ENCODE data around the gene PANX1.
A peak's percentile ranks its signal among the peaks of the same experiment; 100 is the strongest.
"Not testable (repeated sequence)": the region's sequence is repeated elsewhere in the genome, so short reads cannot be mapped to it uniquely, and the experiment has no call there.

PANX1 gene

DNA sequence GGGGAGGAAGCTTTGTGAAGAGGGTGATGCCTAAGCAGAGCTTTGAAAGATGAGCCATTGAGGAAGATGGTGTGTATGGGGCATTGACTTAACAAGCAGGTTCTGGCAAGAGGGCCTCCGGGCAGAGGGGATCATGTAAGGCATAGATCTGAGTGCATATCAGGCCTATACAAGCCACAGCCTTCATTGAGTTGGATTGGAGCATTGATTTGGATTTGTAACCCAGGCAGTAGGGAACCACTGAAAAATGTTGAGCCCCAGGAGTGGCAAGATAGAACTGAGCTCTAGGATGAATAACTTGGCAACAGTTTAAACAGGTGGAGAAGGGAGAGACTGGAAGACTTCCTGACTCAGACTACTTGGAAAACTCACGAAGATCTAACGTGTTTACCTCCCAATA, 21.4 kb downstream of the PANX1 start:
- no peak for DNase-seq (ENCODE audit: low read depth in 2 of 2)

DNA sequence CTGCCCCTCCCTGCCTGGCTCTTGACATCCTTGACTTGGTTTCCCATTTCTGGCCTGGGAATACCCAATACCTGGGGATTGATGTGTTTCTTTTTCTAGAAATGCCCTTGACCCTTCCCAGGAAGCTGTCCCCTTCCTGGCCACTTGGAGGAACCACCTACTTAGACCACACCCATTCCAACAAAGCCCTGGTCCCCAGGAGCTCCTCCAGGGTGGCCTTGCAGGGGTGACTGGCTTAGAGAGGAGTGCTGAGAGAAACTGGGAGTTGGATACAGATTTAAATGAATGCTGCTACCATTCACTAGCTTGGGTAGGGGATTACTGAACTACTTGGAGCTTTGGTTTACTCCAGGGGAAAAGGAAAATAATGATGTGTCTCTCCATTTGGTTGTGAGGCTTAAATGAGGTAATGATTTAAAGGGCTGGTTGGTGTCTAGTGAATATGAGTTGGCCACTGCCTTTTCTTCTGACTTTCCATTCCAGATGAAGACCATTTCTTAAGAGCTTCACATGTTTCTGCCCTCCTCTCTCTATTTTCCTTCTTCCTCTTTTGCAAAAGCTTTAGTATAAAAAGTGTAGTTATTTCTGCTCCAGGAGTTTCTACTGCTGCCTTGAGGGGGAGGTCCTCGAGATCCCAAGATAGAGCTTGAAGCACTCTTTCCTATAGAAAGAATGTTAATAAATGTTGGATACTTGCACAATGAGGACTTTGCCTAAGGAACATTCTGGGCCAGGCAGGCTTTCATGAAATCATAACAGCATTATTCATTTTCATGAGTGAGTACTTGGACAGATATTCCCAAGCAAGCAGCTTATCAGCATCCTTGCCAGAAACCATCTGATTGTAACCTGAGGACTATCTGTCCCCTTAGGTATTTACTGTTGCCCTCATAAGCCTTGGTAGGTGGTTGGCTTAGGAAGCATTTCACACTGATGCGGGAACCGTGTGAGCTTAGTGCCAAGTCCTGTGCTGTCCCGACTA, 22.4 kb downstream of the PANX1 start:
- DNase-seq (ENCODE audit: low read depth in 2 of 2): no peak

DNA sequence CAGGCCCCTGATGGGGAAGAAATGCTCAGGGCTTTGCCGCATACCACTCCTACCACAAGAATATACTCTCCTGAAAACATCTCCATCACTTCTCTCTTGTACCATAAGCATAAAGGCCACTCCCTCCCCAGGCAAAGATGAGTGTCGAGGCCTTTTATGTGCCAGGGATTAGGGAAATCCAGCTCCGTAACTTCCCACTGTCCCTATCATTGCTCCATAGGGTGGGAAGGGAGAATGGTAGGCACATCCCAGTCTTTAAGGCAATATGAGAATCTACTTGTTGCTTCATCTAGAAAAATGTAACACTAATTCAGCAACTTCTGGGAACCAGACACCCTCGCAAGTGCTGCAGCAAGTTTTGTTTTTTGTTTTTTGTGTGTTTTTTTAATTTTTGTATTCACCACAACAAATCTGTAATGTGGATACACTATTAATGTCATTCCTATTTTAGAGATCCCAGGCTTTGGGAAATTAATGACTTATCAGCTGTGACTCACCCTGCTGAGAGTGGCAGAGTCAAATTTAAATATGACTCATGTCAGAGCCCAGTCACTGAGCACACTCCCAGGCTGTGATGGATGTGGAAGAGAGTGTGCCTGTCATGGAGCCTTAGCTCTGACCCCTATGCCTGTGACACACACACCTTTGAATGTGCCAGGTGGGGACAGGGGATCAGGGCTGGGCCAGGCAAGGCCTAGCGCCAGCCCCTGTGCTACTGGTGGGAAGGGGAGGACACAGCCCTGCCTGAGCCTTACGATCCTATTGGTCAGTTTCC, 23.4 kb downstream of the PANX1 start:
- DNase-seq (ENCODE audit: low read depth in 2 of 2): no peak

DNA sequence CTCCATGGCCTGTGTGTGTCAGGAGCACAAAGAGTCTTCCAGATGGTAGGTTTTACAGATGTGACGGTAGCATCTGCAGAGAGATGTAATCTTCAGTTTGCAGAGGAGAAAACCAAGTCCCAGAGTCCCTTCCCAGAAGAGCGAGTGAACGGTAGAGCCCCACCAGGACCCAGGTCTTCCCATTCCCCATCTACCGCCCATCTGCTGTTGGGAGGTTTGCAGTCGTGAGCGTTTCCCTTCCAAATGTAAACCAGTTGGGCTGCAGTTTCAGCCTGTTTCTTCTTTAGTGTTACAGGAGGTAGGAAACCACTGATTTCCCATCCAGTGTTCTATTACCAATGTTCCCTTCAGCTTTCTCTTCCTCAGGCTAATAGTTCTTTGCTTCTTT, 24.0 kb downstream of the PANX1 start:
- DNase-seq (ENCODE audit: low read depth in 2 of 2): no peak

DNA sequence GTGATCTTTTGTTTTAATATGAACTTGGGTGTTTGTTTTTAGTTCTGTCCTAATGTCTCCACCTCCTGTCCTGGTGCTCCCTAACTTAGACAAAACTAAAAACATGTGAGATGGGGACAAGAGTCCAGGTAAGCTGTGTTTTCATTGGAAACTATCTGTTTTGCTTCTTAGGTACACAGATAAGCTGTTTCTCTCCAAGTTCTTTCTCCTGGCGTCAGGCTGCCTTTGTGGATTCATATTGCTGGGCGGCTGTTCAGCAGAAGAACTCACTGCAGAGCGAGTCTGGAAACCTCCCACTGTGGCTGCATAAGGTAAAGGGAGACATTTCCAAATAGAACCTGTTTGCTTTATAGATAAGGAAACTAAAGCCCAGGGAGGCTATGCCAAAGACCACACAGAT, 24.7 kb downstream of the PANX1 start:
- DNase-seq (ENCODE audit: low read depth in 2 of 2): no peak

DNA sequence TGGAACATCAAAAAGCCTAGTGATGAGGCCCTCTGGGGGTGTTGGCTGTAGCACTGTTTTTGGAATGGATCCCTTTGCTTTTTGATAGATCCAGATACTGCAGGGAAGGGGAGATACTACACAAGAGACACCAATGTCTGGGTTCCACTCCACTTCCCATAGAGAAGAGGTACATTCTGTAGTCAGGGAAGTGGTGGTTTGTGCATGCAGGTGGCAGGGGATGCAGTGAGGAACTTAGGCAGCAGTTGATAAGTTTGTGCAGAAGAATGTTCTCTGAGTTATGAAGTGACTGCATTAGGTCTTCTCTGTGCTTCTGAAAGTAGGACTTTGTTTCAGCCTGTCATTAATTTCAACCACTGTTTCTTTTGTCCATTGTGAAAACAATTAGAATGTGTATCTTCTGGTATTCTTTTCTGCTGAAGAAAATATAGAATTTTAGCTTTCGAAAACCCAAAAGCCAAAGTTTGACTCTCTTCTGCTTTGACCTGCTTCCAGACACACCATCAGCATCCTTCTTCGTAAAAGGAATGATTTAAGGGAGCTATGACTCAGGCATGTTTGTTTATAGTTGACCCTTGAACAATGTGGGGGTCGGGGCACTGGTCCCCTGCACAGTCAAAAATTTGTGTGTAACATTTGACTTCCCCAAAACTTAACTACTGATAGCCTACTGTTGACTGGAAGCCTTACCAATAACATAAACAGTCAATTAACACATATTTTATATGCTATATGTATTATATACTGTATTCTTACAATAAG, 25.6 kb downstream of the PANX1 start:
- DNase-seq (ENCODE audit: low read depth in 2 of 2): no peak

DNA sequence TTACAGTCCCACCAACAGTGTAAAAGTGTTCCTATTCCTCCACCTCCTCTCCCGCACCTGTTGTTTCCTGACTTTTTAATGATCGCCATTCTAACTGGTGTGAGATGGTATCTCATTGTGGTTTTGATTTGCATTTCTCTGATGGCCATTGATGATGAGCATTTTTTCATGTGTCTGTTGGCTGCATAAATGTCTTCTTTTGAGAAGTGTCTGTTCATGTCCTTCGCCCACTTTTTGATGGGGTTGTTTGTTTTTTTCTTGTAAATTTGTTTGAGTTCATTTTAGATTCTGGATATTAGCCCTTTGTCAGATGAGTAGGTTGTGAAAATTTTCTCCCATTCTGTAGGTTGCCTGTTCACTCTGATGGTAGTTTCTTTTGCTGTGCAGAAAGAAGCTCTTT, 28.7 kb downstream of the PANX1 start:
- DNase-seq (ENCODE audit: low read depth in 2 of 2): not testable (repeated sequence)

DNA sequence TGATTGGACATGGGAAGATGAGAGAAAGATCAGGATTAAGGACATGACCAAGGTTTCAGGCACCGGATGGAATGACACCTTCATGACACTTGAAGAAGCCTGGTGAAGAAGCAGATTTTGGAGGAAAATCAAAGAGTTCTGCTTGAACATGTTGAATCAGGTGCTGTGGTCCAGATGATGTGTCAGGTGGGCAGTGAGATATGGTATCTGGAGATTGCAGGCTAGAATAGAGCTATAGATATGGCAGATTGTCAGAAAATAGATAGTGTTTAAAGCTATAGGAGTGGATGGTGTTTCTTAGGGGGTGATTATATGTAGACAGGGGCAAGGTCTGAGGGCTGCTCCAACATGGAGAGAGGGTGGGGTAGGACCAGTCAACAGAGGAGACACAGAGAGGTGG, 40.2 kb downstream of the PANX1 start:
- DNase-seq (ENCODE audit: low read depth in 2 of 2): no peak

DNA sequence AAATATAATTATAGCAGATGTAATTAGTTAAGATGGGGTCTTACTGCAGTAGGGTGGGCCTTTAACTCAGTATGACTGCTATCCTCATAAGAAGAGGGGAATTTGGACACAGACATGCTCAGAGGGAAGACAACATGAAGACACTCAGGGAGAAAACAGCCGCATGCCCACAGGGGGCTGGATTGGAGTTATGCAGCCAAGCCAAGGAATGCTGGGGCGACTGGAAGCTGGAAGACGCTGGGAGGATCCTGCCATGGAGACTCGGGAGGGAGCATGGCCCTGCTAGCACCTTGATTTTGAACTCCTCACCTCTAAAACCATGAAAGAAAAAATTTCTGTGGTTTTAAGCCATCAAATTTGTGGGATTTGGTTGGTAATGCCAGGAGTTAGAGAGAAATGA, 40.9 kb downstream of the PANX1 start:
- DNase-seq (ENCODE audit: low read depth in 2 of 2): no peak

DNA sequence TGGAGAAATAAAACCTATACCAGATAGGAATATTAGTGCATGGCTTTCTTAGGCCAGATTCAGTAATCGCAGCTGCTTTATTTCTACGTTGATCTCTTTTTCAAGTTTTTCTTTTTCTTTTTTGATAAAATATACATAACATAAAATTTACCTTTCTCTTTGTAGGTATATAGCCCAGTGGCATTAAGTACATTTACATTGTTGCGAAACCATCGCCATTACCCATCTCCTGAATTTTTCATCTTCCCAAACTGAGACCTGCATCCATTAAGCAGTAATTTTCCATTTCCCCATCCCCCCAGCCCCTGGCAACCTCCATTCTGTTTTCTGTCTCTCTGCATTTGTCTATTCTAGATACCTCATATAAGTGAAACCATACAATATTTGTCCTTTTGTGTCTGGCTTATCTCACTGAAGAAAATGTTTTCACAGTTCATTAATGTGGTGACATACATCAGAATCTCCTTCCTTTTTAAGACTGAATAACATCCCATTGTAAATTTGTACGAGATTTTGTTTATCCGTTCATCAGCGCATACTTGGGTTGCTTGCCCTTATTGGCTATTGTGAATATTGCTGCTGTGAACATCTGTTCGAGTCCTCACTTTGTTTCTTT, 41.4 kb downstream of the PANX1 start:
- DNase-seq (ENCODE audit: low read depth in 2 of 2): no peak

DNA sequence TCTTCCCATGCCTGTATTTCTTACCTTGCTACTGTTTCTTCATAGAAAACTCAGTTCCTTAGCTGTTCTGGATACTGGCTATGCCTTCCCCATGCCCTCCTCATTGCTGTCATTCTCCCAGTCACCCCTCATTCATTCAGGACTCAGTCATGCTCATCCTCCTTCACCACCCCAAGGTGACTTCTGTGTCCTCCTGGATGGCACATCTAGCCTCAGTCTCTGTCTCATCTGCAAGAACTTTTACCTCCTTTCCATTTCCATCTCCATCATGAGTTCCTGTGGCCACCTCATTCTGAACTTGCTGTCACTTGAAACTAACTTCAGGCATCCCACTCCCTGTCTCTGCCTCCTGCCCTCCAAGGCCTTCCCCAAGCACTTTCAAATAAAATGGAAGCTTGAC, 42.3 kb downstream of the PANX1 start:
- DNase-seq (ENCODE audit: low read depth in 2 of 2): no peak

DNA sequence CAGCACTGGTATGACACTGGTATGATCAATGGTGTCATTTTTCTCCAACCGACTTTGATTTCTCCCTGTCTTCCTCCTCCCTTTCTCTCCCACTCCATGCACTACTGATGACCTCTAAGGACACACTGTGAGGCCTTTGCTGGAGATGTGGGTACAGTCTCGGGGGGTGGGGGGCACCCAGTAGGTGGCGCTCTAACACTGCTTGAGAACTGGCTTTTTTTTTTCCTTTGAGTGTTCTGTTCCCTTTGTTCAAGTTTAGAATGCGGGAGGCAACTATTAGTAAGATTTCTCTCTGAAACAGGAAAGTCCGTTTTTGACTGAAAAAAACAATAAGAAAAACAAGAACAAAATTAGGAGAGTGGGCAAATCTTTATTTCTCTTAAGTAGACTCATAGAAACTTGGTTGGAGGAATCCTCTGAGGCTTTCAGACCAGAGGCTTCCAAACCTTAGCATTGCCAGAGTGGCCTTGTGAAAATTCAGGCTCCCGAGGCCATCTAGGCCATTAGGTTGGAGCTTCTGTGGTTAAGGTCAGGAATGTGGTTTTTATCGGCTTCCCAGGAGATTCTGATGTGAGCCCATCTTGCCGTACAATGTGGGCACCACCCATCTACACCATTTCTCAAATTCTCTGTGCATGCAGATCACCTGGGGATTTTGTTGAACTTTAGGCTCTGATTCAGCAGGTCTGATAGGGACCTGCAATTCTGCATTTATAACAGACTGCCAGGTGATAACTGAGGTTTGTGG, 43.2 kb downstream of the PANX1 start:
- peak in 1 of 2 donors; percentile 6 for DNase-seq (ENCODE audit: low read depth in 2 of 2)

DNA sequence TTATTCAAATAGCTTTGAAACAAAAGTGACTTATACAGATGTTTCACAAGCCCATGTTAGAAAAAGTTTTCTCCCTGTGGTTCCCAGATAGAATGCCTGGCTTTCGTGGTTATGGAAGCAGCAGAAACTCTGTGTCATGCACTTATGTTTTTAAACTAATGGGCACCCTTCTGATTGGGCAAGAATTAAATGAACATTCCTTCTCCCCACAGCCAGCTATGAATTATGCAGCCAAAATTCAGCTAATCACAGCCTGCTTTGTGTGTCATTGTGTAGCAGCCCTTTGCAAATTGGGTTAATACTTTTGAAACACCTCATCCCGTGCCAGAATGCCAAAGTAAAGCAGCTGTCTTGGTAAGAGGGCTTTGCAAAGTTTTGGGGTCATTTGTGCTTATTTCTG, 46.9 kb downstream of the PANX1 start:
- no peak for DNase-seq (ENCODE audit: low read depth in 2 of 2)

DNA sequence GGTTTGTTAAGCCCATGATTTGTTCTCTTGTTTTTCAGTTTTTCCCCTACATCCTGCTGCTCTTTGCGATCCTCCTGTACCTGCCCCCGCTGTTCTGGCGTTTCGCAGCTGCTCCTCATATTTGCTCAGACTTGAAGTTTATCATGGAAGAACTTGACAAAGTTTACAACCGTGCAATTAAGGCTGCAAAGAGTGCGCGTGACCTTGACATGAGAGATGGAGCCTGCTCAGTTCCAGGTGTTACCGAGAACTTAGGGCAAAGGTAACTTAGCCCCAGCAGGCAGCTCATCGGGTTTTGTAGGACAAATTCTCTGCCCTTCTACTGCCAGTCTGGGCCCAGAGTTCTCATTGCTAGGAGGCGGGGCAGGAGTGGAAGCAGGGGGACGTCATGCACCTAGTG, 49.7 kb downstream of the PANX1 start:
- DNase-seq (ENCODE audit: low read depth in 2 of 2): no peak

DNA sequence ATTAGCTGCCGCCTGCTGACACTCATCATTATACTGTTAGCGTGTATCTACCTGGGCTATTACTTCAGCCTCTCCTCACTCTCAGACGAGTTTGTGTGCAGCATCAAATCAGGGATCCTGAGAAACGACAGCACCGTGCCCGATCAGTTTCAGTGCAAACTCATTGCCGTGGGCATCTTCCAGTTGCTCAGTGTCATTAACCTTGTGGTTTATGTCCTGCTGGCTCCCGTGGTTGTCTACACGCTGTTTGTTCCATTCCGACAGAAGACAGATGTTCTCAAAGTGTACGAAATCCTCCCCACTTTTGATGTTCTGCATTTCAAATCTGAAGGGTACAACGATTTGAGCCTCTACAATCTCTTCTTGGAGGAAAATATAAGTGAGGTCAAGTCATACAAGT, 51.1 kb downstream of the PANX1 start:
- no peak for DNase-seq (ENCODE audit: low read depth in 2 of 2)

DNA sequence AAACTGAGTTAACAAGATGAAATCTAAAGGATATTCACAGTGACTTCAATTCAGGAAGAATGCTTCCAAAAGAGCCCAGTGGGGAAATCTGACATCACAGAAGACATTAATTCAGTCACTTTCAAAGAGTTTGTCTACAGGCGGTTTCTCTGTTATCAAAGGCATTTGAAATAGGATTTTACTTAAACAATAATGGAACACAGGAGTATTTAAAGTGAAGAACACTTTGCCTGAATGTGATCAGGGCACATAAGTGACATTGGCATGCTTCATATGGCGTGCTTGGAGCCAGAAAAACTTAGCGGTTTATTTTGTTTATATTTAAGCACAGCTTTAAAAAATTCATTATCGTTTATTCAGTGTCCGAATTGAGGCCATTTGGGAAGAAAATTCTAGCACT, 52.9 kb downstream of the PANX1 start:
- no peak for DNase-seq (ENCODE audit: low read depth in 2 of 2)

DNA sequence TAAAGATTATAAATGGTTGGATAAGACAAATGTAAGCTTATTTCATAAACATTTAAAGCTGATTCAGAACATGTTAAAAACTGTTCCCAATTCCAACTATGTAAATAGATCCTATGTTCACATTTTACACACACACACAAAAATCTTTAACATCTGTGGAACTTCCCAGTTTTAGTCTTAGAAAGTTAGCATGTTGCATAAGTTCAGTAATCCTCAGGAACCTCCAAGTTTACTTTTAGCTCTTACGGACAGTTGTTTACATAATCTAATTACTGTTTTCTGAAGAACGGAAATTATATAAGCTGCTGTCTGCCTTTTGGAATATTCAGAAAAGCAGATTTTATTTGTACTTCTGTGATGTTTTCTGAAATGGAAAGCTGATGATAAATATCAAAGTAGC, 53.3 kb downstream of the PANX1 start:
- no peak for DNase-seq (ENCODE audit: low read depth in 2 of 2)

DNA sequence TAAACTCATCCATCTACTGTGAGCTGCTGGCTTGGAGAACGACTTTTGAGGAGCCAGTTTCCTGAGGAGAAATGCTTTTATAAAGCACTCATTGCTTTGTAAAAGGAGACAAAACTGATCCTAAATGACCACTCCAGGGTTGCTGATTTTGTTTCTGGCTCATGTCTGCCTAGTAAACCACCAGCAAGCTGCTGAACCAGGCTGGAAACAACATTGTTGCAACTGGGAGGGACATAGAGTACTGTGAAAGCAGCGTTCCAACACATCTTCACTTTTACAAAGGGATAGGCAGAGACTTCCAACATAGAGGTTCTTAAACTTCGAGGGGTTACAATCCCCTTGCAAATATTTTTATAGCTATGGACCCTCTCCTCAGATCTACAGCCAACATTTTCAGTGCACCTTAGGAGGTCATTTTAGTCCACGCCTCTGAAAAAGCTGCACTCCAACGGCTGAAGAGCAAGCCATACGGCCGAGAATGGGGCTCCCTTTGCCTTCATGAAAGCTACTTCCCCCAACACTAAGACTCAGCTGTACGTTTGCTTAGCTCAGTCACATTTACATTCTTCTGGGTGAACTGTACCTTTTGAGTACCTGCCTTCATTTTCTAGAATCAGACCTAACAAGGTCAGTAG, 54.7 kb downstream of the PANX1 start:
- no peak for DNase-seq (ENCODE audit: low read depth in 2 of 2)

DNA sequence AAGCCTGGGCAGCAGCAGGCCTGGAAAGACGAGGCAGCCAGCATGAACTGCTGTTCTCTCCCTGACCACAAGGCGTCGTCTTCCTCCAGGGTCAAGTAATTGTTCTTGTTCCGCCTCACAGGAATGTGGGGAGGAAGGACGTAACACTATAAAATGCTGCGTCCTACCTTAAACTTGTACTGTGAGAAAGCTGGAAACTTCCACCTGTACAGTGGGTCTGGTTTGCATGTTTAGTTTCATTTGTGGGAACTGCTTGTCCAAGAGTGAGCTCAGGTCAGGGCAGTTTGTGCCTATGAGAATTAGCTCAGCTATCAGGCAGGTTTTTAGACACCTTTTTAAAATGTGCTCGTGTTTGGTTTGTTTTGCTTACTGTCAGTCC, 55.2 kb downstream of the PANX1 start:
- no peak for DNase-seq (ENCODE audit: low read depth in 2 of 2)

DNA sequence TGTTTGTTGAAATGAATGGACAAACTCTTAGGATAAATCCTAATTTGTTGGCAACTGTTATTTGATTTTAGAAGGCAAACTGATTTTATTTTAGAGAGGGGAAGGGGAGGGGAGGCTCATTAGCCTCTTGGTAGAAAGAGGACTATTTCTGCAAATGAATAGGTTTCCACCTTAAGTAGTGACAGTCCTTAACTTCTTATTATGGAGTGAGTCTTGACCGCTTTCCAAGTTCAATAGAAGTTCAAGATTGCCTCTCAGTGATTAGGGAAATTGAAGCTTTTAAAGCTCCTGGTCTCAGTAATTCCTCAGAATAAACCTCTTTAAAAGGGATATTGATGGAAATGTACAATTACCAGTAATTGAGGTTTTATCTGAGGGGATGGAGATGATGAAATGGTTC, 55.7 kb downstream of the PANX1 start:
- no peak for DNase-seq (ENCODE audit: low read depth in 2 of 2)

DNA sequence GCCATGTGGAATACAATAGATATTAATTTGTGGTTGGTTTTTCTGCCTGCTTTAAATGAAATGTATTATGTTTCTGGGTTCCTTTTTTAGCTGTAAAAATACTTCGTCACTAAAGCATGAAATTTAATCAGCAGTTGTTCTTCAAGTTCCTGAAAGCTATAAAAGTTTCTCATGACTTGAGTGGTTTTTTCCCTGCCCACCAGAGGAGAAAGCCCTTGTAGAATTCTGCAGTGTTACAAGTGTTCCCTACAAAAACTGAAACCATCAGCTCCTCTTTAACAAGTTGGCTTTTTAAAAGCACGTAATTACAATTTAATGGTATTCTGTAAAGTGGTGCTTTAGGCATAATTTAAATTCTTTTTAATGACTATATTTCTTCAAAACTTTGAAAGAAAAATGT, 56.2 kb downstream of the PANX1 start:
- no peak for DNase-seq (ENCODE audit: low read depth in 2 of 2)
